Thymus (tissue), 11 donors: ENCODE data around the gene MRTFA. TPM values are rescaled to one million over a fixed set of nuclear protein-coding genes. Genes with fewer than 3 reads are reported as not detected.

Experiments used
- DNase-seq, 9 donors: peaks; one replicate each; pipeline ENCODE4 v3.0.0-alpha.2; 2013; ENCODE audit warnings: low spot score in 9 of 9, low read depth in 6 of 9, missing footprints in 1 of 9
- H3K27ac ChIP-seq, 2 donors: one replicate each; pipeline ENCODE4 v1.5.1; 2013; ENCODE audit warnings: control low read depth in 1 of 2, low read depth in 1 of 2, low read length in 1 of 2, mild to moderate bottlenecking in 1 of 2, moderate library complexity in 1 of 2
- H3K27me3 ChIP-seq, 2 donors: one replicate each; pipeline ENCODE4 v1.5.1; 2013; ENCODE audit warnings: low read length in 1 of 2; ENCODE audit not compliant: control insufficient read depth in 2 of 2, insufficient read depth in 1 of 2
- H3K36me3 ChIP-seq, 2 donors: one replicate each; pipeline ENCODE4 v1.5.1; 2013; ENCODE audit warnings: low read length in 1 of 2, mild to moderate bottlenecking in 1 of 2, moderate library complexity in 1 of 2; ENCODE audit not compliant: control insufficient read depth in 2 of 2, insufficient read depth in 2 of 2
- H3K4me1 ChIP-seq, 2 donors: one replicate each; pipeline ENCODE4 v1.5.1; 2013; ENCODE audit warnings: low read length in 2 of 2; ENCODE audit not compliant: control insufficient read depth in 2 of 2, insufficient read depth in 2 of 2
- H3K4me3 ChIP-seq, 2 donors: one replicate each; pipeline ENCODE4 v1.5.1; 2013; ENCODE audit warnings: low read length in 2 of 2, control low read depth in 1 of 2, mild to moderate bottlenecking in 1 of 2
- H3K9me3 ChIP-seq, 2 donors: one replicate each; pipeline ENCODE4 v1.5.1; 2013; ENCODE audit warnings: low read length in 1 of 2, mild to moderate bottlenecking in 1 of 2; ENCODE audit not compliant: control insufficient read depth in 2 of 2, insufficient read depth in 1 of 2
- WGBS: extraction: QIAGEN DNeasy Blood & Tissue Kit; methylation state at CpG from one replicate; pipeline ENCODE4 v1.1.7; 2013; 5-methylcytosine and 5-hydroxymethylcytosine counted together
- polyA plus RNA-seq: library from polyadenylated mRNA; stranded (reverse); fragments of 200-250 nt; gene quantifications from one replicate; pipeline ENCODE4 v1.2.3, GENCODE V29; 2013
- total RNA-seq: library from RNA; stranded (reverse); fragments of 120-200 nt; gene quantifications from one replicate; pipeline ENCODE4 v1.2.4, GENCODE V29; 2013
- donor health status: healthy.

Gene MRTFA
- total and polyA plus RNA-seq, 2 donors, result 16.8 to 37.0 TPM

- Histone ChIP-seq H3K36me3 (peaks cover 3 to 11% of the 10 kb centered on the region in 2 donors), H3K27me3 (no peaks in the 10 kb centered on the region), H3K9me3 (no peaks in the 10 kb centered on the region), H3K4me3 (no peak overlapping the region), H3K4me1 (peaks cover 0 to 2% of the 10 kb centered on the region in 2 donors), H3K27ac (no peak overlapping the region)
- no peak for DNase-seq
Observed at GRCh38 chr22:40499209-40499623, 137.3 kb downstream of the MRTFA start.

- no peak for DNase-seq
- 96% methylated on average over 6 of the region's 6 CpGs for WGBS
- Histone ChIP-seq H3K36me3 (peaks cover 3 to 11% of the 10 kb centered on the region in 2 donors), H3K27ac (no peak overlapping the region), H3K9me3 (no peaks in the 10 kb centered on the region), H3K4me3 (no peak overlapping the region), H3K27me3 (no peaks in the 10 kb centered on the region), H3K4me1 (peaks cover 0 to 2% of the 10 kb centered on the region in 2 donors)
Observed at GRCh38 chr22:40498420-40499208, 137.9 kb downstream of the MRTFA start.

DNA sequence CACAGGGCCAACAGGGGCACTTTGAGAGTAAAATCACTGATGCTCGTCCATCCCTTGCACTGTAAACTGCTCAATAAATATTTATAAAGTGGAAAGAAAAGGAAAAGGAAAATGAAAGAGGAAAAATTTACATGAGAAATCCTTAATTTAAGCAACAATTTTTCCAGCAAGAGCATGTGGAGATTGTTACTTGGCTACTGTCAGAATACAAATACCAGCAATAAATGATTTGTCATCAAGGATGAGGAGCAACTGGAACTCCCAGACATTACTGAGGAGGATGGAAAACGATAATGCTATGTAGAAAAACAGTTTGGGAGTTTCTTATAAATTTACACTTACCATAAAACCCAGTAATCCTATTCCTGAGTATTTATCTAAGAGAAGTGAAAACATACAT, 143.1 kb downstream of the MRTFA start:
- Histone ChIP-seq H3K27ac (no peak overlapping the region), H3K4me3 (no peak overlapping the region), H3K4me1 (peaks cover 0 to 8% of the 10 kb centered on the region in 2 donors), H3K9me3 (no peaks in the 10 kb centered on the region), H3K27me3 (no peaks in the 10 kb centered on the region), H3K36me3 (peaks cover 2 to 4% of the 10 kb centered on the region in 2 donors)
- DNase-seq, result no peak
- 97% methylated on average over 2 of the region's 2 CpGs for WGBS

DNA sequence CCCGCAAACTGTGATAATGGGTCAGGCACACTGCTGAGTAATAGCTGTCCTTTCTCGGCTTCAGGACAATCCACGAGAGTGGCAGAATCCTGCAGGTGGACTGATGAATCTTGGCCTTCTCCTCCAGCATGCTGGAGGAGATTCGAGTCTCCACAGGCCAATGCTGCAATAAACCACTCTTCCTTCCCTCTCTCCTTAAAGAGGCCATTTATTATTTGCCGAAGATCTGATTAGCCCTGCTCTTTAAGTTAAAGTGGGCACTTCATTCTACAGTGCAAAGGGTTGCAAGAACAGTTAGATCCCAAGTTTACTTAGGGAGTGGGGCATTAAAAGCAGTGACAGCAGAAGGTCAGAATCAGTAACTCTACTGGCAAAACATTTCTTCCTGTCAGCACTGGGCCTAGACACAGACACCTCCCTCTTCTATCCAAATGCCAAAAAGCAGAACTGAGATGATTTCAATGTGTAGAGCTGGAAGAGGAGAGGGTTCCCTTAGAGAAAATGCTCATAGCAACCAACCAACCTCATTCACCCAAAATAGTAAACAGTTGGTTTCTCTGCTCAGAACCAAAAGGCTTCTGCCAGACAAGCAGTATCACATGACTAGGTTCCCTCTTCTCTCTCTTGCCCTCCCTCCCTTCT, 144.4 kb downstream of the MRTFA start:
- Histone ChIP-seq H3K27me3 (no peaks in the 10 kb centered on the region), H3K4me1 (peaks cover 2 to 10% of the 10 kb centered on the region in 2 donors), H3K4me3 (no peak overlapping the region)

GRCh38 chr22:40487663-40488249, 148.8 kb downstream of the MRTFA start:
- H3K27me3 ChIP-seq, result no peaks in the 10 kb centered on the region
- WGBS, result 44% methylated on average over 3 of the region's 3 CpGs
- no peak overlapping the region for H3K27ac ChIP-seq
- H3K4me1 ChIP-seq, result peaks cover 4 to 24% of the 10 kb centered on the region in 2 donors
- DNase-seq, result peak in 4 of 9 donors; percentile 18 to 49 (median 24)
- H3K9me3 ChIP-seq, result no peaks in the 10 kb centered on the region
- H3K4me3 ChIP-seq, result no peak overlapping the region
- peaks cover 0 to 15% of the 10 kb centered on the region in 2 donors for H3K36me3 ChIP-seq

More for the DNA sequence above, 144.4 kb downstream of the MRTFA start:
- H3K27ac ChIP-seq, result peak overlapping the region in 1 of 2 donors; percentile 34
- peaks cover 0 to 4% of the 10 kb centered on the region in 2 donors for H3K36me3 ChIP-seq
- H3K9me3 ChIP-seq, result no peaks in the 10 kb centered on the region
- peak in 6 of 9 donors; percentile 8 to 64 (median 21) for DNase-seq
- 59% methylated on average over 5 of the region's 5 CpGs for WGBS

- H3K4me3 ChIP-seq, result no peak overlapping the region
- 99% methylated on average over 2 of the region's 2 CpGs for WGBS
- peaks cover 0 to 18% of the 10 kb centered on the region in 2 donors for H3K36me3 ChIP-seq
- peaks cover 4 to 20% of the 10 kb centered on the region in 2 donors for H3K4me1 ChIP-seq
- DNase-seq, result no peak
- H3K9me3 ChIP-seq, result no peaks in the 10 kb centered on the region
- no peaks in the 10 kb centered on the region for H3K27me3 ChIP-seq
- peak overlapping the region in 1 of 2 donors; percentile 42 for H3K27ac ChIP-seq
Observed at GRCh38 chr22:40486962-40487602, 149.4 kb downstream of the MRTFA start.

GRCh38 chr22:40485813-40486667, 150.5 kb downstream of the MRTFA start:
- no peak for DNase-seq
- Histone ChIP-seq H3K4me3 (no peak overlapping the region), H3K4me1 (peaks cover 4 to 18% of the 10 kb centered on the region in 2 donors), H3K27ac (peak overlapping the region in 1 of 2 donors; percentile 1), H3K27me3 (no peaks in the 10 kb centered on the region), H3K36me3 (peaks cover 0 to 18% of the 10 kb centered on the region in 2 donors), H3K9me3 (no peaks in the 10 kb centered on the region)
- 79% methylated on average over 12 of the region's 12 CpGs for WGBS

DNA sequence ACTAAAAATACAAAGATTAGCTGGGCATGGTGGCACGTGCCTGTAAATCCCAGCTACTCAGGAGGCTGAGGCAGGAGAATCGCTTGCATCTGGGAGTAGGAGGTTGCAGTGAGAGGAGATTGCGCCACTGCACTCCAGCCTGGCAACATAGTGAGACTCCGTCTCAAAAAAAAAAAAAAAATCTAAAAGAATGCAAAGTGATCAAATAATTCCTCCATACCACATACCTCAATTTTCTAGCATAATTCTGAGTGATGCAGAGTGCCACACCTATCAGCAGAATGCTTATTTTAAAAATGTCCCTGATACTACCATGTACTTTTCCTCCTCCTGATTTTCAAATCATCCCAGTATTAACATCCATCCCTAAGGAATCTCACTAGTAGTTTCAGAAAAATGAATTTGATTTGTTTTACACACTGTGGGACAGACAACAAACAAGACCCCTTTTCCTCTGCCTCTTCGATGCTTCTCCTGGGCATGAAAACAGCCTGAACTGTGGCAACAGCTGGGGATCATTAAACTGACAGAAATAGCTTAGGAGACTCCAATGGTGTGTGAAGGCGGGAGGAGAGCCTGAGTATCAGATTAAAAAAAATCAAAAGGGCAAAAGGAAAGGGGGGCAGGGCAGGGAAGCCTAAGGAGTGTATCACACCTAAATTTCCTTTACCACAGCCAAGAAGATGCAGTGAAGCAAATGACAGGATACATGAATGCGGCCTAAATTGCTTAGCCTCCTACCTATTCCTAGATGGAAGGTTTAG, 151.4 kb downstream of the MRTFA start:
- DNase-seq, result no peak
- no peaks in the 10 kb centered on the region for H3K27me3 ChIP-seq
- H3K4me1 ChIP-seq, result peaks cover 4 to 20% of the 10 kb centered on the region in 2 donors
- peaks cover 0 to 17% of the 10 kb centered on the region in 2 donors for H3K36me3 ChIP-seq
- H3K4me3 ChIP-seq, result no peak overlapping the region
- no peak overlapping the region for H3K27ac ChIP-seq
- WGBS, result 94% methylated on average over 7 of the region's 7 CpGs
- no peaks in the 10 kb centered on the region for H3K9me3 ChIP-seq
